Vagina (tissue), 2 donors: Measurements from ENCODE around the gene MTCL3.

ENCODE experiments used
- DNase-seq, 2 donors: peaks; one replicate each; pipeline ENCODE4 v3.0.0-alpha.2; 2017; ENCODE audit errors: extremely low spot score in 2 of 2
- H3K27ac ChIP-seq: fragments of 200-600 bp; sonication (generic); one replicate; pipeline ENCODE4 v1.5.1; 2019
- H3K27me3 ChIP-seq: fragments of 200-600 bp; sonication (generic); one replicate; pipeline ENCODE4 v1.5.1; 2019
- H3K36me3 ChIP-seq, 2 donors: fragments of 200-600 bp; sonication (generic); one replicate each; pipeline ENCODE4 v1.5.1; 2017 to 2019
- H3K4me1 ChIP-seq: fragments of 200-600 bp; sonication (generic); one replicate; pipeline ENCODE4 v1.5.1; 2019
- H3K4me3 ChIP-seq, 2 donors: fragments of 200-600 bp; sonication (generic); 1 replicate in 1 of 2; 2 replicates in 1 of 2; pipeline ENCODE4 v1.5.1; 2016 to 2019
- H3K9me3 ChIP-seq: fragments of 200-600 bp; sonication (generic); one replicate; pipeline ENCODE4 v1.5.1; 2019
- POLR2A ChIP-seq, 2 donors: fragments of 450-650 bp; IDR thresholded peaks; one replicate each; pipeline ENCODE4 v1.6.1; 2017; ENCODE audit warnings: antibody characterized with exemption in 2 of 2, mild to moderate bottlenecking in 2 of 2, moderate library complexity in 2 of 2
- POLR2AphosphoS5 ChIP-seq, 2 donors: sonication (generic); formaldehyde crosslinking; IDR thresholded peaks; one replicate each; pipeline ENCODE4 v1.9.0; 2017; ENCODE audit warnings: antibody characterized with exemption in 2 of 2, mild to moderate bottlenecking in 2 of 2, low read depth in 1 of 2; ENCODE audit not compliant: insufficient read depth in 1 of 2
- intact Hi-C: fragments of 100-400 bp; cut with DNase I; formaldehyde crosslinking; loops from one replicate; pipeline ENCODE4 v1.15.1; 2023
- TF ChIP-seq, protein P1 (sequence below), 3 experiments: fragments of 450-650 bp in 2 of 3; fragments of 200-600 bp in 1 of 3; sonication (generic) in 1 of 3; IDR thresholded peaks; one replicate each; pipeline ENCODE4 v1.5.1; 2017 to 2019; ENCODE audit warnings: antibody characterized with exemption in 3 of 3, mild to moderate bottlenecking in 2 of 3, moderate library complexity in 2 of 3

Gene MTCL3

DNA sequence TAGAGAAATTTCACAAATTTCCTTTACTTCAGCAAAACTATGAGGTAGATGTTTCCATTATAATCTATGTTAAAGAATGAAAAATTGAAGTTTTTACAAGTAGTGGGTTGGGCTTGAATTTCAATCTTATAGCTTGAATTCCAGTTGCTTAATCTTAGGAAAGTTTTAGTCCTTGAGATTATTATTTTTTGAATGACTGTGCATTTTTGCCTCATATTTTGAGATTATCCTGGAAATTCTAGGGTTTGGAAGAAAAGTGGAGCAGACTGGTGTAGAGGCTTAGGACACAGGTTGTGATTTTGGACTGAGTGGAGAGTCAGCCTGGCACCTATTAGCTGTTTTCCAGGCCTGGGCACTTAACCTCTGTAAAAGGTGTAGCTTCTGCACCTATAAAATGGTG is 5.7 kb downstream of the MTCL3 start:
- intact Hi-C loops: no loop called here
- Histone ChIP-seq H3K4me3 (no peak overlapping the region), H3K27me3 (no peaks in the 10 kb centered on the region), H3K27ac (no peak overlapping the region), H3K9me3 (no peaks in the 10 kb centered on the region), H3K4me1 (peaks cover 24% of the 10 kb centered on the region), H3K36me3 (no peaks in the 10 kb centered on the region)
- DNase-seq: no peak
- TF ChIP-seq, protein P1, sequence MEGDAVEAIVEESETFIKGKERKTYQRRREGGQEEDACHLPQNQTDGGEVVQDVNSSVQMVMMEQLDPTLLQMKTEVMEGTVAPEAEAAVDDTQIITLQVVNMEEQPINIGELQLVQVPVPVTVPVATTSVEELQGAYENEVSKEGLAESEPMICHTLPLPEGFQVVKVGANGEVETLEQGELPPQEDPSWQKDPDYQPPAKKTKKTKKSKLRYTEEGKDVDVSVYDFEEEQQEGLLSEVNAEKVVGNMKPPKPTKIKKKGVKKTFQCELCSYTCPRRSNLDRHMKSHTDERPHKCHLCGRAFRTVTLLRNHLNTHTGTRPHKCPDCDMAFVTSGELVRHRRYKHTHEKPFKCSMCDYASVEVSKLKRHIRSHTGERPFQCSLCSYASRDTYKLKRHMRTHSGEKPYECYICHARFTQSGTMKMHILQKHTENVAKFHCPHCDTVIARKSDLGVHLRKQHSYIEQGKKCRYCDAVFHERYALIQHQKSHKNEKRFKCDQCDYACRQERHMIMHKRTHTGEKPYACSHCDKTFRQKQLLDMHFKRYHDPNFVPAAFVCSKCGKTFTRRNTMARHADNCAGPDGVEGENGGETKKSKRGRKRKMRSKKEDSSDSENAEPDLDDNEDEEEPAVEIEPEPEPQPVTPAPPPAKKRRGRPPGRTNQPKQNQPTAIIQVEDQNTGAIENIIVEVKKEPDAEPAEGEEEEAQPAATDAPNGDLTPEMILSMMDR (IDR thresholded peaks at IDR 0.05): no peak
- TF ChIP-seq POLR2AphosphoS5 (IDR thresholded peaks at IDR 0.05; ENCODE audit: insufficient read depth in 1 of 2, low read depth in 1 of 2) (no peak), POLR2A (IDR thresholded peaks at IDR 0.05) (no peak)

DNA sequence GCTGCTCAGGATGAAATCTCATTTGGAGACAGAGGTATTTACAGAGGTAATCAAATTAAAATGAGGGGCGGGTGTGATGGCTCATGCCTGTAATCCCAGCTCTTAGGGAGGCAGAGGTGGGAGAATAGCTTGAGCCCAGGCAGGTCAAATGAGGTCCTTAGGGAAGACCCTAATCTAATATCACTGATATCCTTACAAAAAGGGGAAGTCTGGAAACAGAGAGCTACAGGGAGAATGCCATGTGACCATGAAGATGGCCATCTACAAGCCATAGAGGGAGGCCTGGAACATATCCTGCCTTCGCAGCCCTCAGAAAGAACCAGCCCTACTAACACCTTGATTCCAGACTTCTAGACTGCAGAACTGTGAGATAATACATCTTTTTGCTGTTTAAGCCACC is 8.3 kb downstream of the MTCL3 start:
- Histone ChIP-seq H3K4me3 (no peak overlapping the region), H3K9me3 (no peaks in the 10 kb centered on the region), H3K27me3 (no peaks in the 10 kb centered on the region), H3K4me1 (peaks cover 16% of the 10 kb centered on the region), H3K36me3 (no peaks in the 10 kb centered on the region), H3K27ac (no peak overlapping the region)
- intact Hi-C loops: no loop called here
- no peak for DNase-seq
- TF ChIP-seq, protein P1 (IDR thresholded peaks at IDR 0.05): no peak
- no peak for TF ChIP-seq POLR2A (IDR thresholded peaks at IDR 0.05)
- no peak for TF ChIP-seq POLR2AphosphoS5 (IDR thresholded peaks at IDR 0.05; ENCODE audit: insufficient read depth in 1 of 2, low read depth in 1 of 2)

DNA sequence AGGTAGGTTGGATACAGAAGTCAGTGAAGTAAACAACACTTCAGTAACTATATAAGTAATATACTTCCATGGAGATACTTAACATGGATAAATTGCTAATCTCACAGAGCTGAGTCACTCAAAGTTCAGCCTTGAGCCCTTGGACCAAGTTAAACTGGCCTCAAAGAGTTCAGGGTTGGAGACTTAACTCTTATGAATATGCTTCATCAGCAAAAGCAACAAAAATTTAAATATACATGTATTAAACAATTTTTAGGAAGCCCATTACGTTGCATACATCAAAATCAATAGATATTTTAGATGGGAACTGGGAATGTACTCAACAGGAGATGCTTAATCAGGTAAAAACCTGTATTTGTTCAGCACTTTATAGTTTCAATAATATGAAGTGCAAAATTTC is 12.2 kb downstream of the MTCL3 start:
- Histone ChIP-seq H3K27ac (no peak overlapping the region), H3K4me3 (no peak overlapping the region), H3K9me3 (no peaks in the 10 kb centered on the region), H3K36me3 (no peaks in the 10 kb centered on the region), H3K4me1 (no peaks in the 10 kb centered on the region), H3K27me3 (no peaks in the 10 kb centered on the region)
- TF ChIP-seq, protein P1 (IDR thresholded peaks at IDR 0.05): no peak
- TF ChIP-seq POLR2A (IDR thresholded peaks at IDR 0.05): no peak
- TF ChIP-seq POLR2AphosphoS5 (IDR thresholded peaks at IDR 0.05; ENCODE audit: insufficient read depth in 1 of 2, low read depth in 1 of 2): no peak
- intact Hi-C loops: no loop called here
- DNase-seq: no peak

DNA sequence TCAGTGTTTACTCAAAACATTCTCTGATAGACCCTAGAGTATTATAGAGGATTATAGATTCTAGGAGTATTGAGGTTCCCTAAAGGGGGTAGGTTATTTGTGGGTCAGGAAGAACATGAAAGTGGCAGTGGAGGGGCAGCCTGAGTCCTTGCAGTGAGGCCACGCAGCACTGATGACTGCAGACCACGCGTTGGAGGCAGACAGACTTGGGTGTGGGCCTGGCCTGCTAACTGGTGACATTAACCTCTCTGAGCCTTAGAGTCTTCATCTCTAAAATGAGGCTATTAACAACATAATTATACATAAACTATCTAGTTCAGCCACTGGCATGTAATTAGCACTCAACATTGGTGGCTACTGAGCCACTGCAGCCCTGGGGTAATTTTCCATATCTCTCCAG is 16.1 kb downstream of the MTCL3 start:
- intact Hi-C loops: no loop called here
- Histone ChIP-seq H3K27me3 (no peaks in the 10 kb centered on the region), H3K9me3 (no peaks in the 10 kb centered on the region), H3K27ac (no peak overlapping the region), H3K36me3 (no peaks in the 10 kb centered on the region), H3K4me3 (no peak overlapping the region), H3K4me1 (no peaks in the 10 kb centered on the region)
- DNase-seq: no peak
- TF ChIP-seq, protein P1 (IDR thresholded peaks at IDR 0.05): no peak
- TF ChIP-seq POLR2A (IDR thresholded peaks at IDR 0.05): no peak

DNA sequence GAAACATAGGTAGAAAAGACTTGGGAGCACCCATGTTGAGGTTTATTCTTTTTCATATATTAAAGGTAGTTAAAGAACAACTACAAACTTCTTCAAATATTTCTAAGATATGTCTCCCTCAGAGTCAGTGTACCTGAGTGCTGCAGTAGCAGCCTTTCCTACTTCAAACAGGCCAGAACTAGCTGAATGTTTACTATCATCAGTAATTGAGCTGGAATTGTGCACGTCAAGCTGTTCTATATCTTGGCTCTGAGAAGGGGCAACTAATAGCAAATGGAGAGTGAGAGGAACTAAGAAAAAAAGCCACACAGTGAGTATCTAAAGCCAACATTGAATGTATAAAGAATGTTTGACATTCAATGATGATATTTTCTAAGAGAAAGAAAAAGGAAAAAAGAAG is 21.7 kb downstream of the MTCL3 start:
- DNase-seq: no peak
- Histone ChIP-seq H3K9me3 (no peaks in the 10 kb centered on the region), H3K27me3 (no peaks in the 10 kb centered on the region), H3K4me1 (no peaks in the 10 kb centered on the region), H3K27ac (no peak overlapping the region), H3K36me3 (no peaks in the 10 kb centered on the region), H3K4me3 (no peak overlapping the region)
- TF ChIP-seq POLR2AphosphoS5 (IDR thresholded peaks at IDR 0.05; ENCODE audit: insufficient read depth in 1 of 2, low read depth in 1 of 2) (no peak), POLR2A (IDR thresholded peaks at IDR 0.05) (no peak)
- TF ChIP-seq, protein P1 (IDR thresholded peaks at IDR 0.05): no peak
- intact Hi-C loops: no loop called here
